ENCODE results near the gene NKTR.
A peak's percentile ranks its signal among the peaks of the same experiment; 100 is the strongest.

The NKTR gene

GRCh38 chr3:42651248-42652091 is 51.0 kb downstream of the NKTR start:
- DNase-seq: peak; percentile 91

- no peak for DNase-seq
Observed at GRCh38 chr3:42652251-42652610, 51.7 kb downstream of the NKTR start.

GRCh38 chr3:42652611-42653302 is 52.3 kb downstream of the NKTR start:
- DNase-seq: peak; percentile 92

GRCh38 chr3:42653303-42653559 is 52.7 kb downstream of the NKTR start:
- DNase-seq: no peak

- peak; percentile 70 for DNase-seq
Observed at GRCh38 chr3:42653560-42654330, 53.3 kb downstream of the NKTR start, which contains the start of gene ZBTB47. Gene ZBTB47, plus strand, starts transcription at chr3:42653697. Its CDS starts 4,659 bp downstream, at chr3:42658356.

- DNase-seq: peak; percentile 89
Observed at GRCh38 chr3:42654331-42655201, 54.1 kb downstream of the NKTR start.

GRCh38 chr3:42655331-42655888 is 54.9 kb downstream of the NKTR start:
- peak; percentile 54 for DNase-seq

GRCh38 chr3:42655980-42656679 is 55.6 kb downstream of the NKTR start:
- peak; percentile 57 for DNase-seq

GRCh38 chr3:42656680-42657610 is 56.5 kb downstream of the NKTR start:
- DNase-seq: peak; percentile 50

GRCh38 chr3:42657675-42658074 is 57.2 kb downstream of the NKTR start:
- no peak for DNase-seq

GRCh38 chr3:42658091-42658770 is 57.7 kb downstream of the NKTR start:
- peak; percentile 60 for DNase-seq

GRCh38 chr3:42658771-42659390 is 58.4 kb downstream of the NKTR start:
- peak; percentile 45 for DNase-seq

GRCh38 chr3:42659451-42660130 is 59.1 kb downstream of the NKTR start:
- peak; percentile 55 for DNase-seq

- DNase-seq: peak; percentile 56
Observed at GRCh38 chr3:42660131-42660715, 59.7 kb downstream of the NKTR start.

GRCh38 chr3:42660898-42661297 is 60.4 kb downstream of the NKTR start:
- DNase-seq: peak; percentile 53

- DNase-seq: peak; percentile 35
Observed at GRCh38 chr3:42661593-42662022, 61.1 kb downstream of the NKTR start.

- peak; percentile 44 for DNase-seq
Observed at GRCh38 chr3:42662037-42662812, 61.7 kb downstream of the NKTR start.

All from islet precursor cell (in vitro differentiated cells).